LNCaP clone FGC (cell line): ENCODE data around the gene OLA1.
A peak's percentile ranks its signal among the peaks of the same experiment; 100 is the strongest.

Source experiments
- DNase-seq: peaks from one replicate; pipeline ENCODE4 v3.0.0-alpha.2; 2011; ENCODE audit warnings: low read depth
- H3K4me3 ChIP-seq: 2 replicates; pipeline ENCODE4 v1.5.1; 2011; ENCODE audit warnings: mild to moderate bottlenecking, low read depth, low read length, control low read depth
- CTCF ChIP-seq: IDR thresholded peaks from 2 replicates; pipeline ENCODE4 v1.5.1; 2012; ENCODE audit warnings: mild to moderate bottlenecking; ENCODE audit not compliant: control insufficient read depth, insufficient read depth; ENCODE audit errors: extremely low read depth

OLA1 gene

GRCh38 chr2:174181368-174181767 is 67.0 kb downstream of the OLA1 start:
- no peak for DNase-seq
- no peak overlapping the region for H3K4me3 ChIP-seq
- TF ChIP-seq CTCF: no peak

- TF ChIP-seq CTCF: no peak
- DNase-seq: no peak
- no peak overlapping the region for H3K4me3 ChIP-seq
Observed at GRCh38 chr2:174180726-174181236, 67.6 kb downstream of the OLA1 start.

DNA sequence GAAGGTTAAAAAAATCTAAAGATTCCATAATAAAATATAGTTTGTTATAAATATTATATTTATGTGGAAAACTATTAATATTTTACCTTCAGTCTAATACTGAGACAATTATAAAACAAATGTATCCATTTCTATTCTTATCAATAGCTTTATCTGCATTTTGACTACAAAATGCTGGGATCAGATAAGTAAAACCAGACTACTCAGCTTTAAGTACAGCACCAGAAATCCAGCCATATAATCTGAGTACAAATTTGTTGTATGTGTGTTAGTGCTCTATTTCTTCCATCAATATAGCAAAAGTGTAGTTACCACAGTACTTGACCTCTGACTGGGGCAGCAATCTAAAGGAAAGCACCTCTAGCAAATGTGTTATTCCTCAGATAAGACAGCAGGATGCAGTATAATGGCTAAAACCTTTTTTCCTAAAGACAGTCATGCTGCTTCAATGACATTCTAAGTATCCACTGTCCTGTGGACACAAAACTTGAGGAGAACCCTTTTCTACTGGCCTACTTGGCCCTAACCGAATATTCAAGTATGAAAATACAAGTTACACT is 68.1 kb downstream of the OLA1 start:
- peak; percentile 26; the same call in 1 of the 2 replicates for TF ChIP-seq CTCF
- DNase-seq: no peak

DNA sequence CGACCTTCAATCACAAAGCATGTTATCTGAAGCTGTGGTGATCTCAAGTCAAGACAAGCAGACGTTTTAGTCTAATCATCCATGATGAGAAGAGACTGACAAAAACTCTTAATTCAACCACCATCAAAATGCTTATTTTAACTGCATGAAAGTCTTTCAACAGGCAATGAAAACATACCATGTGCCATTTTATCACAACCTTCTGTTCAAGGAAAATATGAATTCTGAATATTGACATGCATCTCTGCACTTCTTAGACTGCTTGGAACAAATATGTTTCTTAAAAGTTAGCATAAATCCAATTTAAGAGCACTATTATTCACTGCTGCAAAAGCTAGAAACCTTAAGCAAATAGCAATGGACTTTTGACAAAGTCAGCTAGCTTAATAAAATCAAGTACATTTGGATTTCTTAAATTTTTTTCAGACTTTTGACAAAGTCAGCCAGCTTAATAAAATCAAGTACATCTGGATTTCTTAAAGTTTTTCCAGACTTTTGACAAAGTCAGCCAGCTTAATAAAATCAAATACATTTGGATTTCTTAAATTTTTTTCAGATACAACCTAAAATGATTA is 70.9 kb downstream of the OLA1 start:
- no peak for DNase-seq
- no peak overlapping the region for H3K4me3 ChIP-seq
- TF ChIP-seq CTCF: no peak

More for the DNA sequence above, 68.1 kb downstream of the OLA1 start:
- H3K4me3 ChIP-seq: no peak overlapping the region

DNA sequence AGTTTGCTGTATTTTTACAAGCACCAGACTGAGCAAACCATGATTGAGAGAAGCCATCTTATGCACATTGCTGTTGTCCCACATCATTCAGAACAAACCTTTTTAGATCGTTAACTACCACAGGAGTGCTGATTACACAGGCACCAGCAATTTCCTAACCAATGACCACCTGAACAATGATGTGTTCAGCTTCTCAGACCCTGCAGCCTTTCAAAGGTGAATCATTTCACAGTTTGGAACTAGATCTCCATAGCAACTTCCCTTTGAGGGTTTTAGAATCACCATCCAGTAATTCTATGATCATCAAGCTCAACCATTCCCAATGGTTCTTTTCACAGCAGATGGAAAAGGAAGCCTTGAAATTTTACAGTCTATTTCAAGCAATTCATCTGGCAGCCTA is 71.4 kb downstream of the OLA1 start:
- no peak for TF ChIP-seq CTCF
- no peak for DNase-seq
- no peak overlapping the region for H3K4me3 ChIP-seq

GRCh38 chr2:174174741-174175140 is 73.6 kb downstream of the OLA1 start:
- DNase-seq: peak; percentile 68
- TF ChIP-seq CTCF: no peak

GRCh38 chr2:174172802-174173355 is 75.5 kb downstream of the OLA1 start:
- TF ChIP-seq CTCF: no peak
- no peak overlapping the region for H3K4me3 ChIP-seq
- no peak for DNase-seq

More at GRCh38 chr2:174174741-174175140, 73.6 kb downstream of the OLA1 start:
- no peak overlapping the region for H3K4me3 ChIP-seq
